Heart right ventricle (tissue), 16 donors: Measurements from ENCODE around the gene LRRC8D. TPM values are rescaled to one million over a fixed set of nuclear protein-coding genes. Genes with fewer than 3 reads are reported as not detected.

Source experiments
- ATAC-seq, 8 donors: fragments of 200-7000 bp; cut with Tn5 transposase; one replicate each; pipeline ENCODE4 v1.9.1; 2020; ENCODE audit warnings: mild to moderate bottlenecking in 8 of 8, moderate library complexity in 8 of 8, moderate number of reproducible peaks in 1 of 8
- DNase-seq, 2 donors: peaks; one replicate each; pipeline ENCODE4 v3.0.0-alpha.2; 2020
- H3K27ac ChIP-seq, 10 donors: fragments of 200-600 bp; sonication (generic) in 2 of 10; one replicate each; pipeline versions ENCODE4 v1.5.0 to v1.8.0; 2020 to 2022; ENCODE audit warnings: mild to moderate bottlenecking in 3 of 10
- H3K27me3 ChIP-seq, 7 donors: fragments of 200-600 bp; one replicate each; pipeline ENCODE4 v1.8.0; 2021 to 2022; ENCODE audit warnings: mild to moderate bottlenecking in 2 of 7
- H3K36me3 ChIP-seq, 9 donors: fragments of 200-600 bp; sonication (generic) in 1 of 9; one replicate each; pipeline versions ENCODE4 v1.5.0 to v1.8.0; 2020 to 2022; ENCODE audit warnings: mild to moderate bottlenecking in 2 of 9
- H3K4me1 ChIP-seq, 9 donors: fragments of 200-600 bp; sonication (generic) in 1 of 9; one replicate each; pipeline versions ENCODE4 v1.5.0 to v1.8.0; 2020 to 2022; ENCODE audit warnings: mild to moderate bottlenecking in 4 of 9
- H3K4me3 ChIP-seq, 10 donors: fragments of 200-600 bp; sonication (generic) in 2 of 10; one replicate each; pipeline versions ENCODE4 v1.5.0 to v1.8.0; 2020 to 2022; ENCODE audit warnings: mild to moderate bottlenecking in 7 of 10, moderate library complexity in 2 of 10
- H3K9me3 ChIP-seq, 11 donors: fragments of 200-600 bp in 10 of 11; sonication (generic) in 2 of 11; one replicate each; pipeline versions ENCODE4 v1.5.0 to v1.8.0; 2013 to 2022; ENCODE audit warnings: mild to moderate bottlenecking in 2 of 11, control low read depth in 1 of 11, moderate library complexity in 1 of 11
- WGBS, 2 donors: extraction: QIAGEN DNeasy Blood & Tissue Kit; methylation state at CpG; one replicate each; pipeline ENCODE4 v1.1.7; 2013; ENCODE audit warnings: inconsistent platforms in 1 of 2; 5-methylcytosine and 5-hydroxymethylcytosine counted together
- intact Hi-C, 10 donors: fragments of 100-400 bp; cut with DNase I; formaldehyde crosslinking; loops; one replicate each; pipeline versions ENCODE4 v1.11.1 to v1.14.2; 2022
- polyA plus RNA-seq, 2 donors: library from polyadenylated mRNA; stranded (reverse); fragments of 200-250 nt; gene quantifications; one replicate each; pipeline ENCODE4 v1.2.3, GENCODE V29; 2013
- total RNA-seq, 10 donors: library from RNA; stranded (reverse); fragmentation: NEBNext Ultra II Directional in 3 of 10; extraction: Animal tissue kit (Norgen Biotek cat#: 25700) in 3 of 10; gene quantifications; one replicate each; pipeline versions ENCODE4 v1.2.1 to v1.2.4, GENCODE V29; 2021 to 2023
- TF ChIP-seq, protein P1 (sequence below), 9 donors: fragments of 200-600 bp; sonication (generic) in 2 of 9; IDR thresholded peaks; one replicate each; pipeline versions ENCODE4 v1.5.0 to v1.8.0; 2021 to 2022; ENCODE audit warnings: antibody characterized with exemption in 9 of 9, mild to moderate bottlenecking in 5 of 9, moderate library complexity in 1 of 9
- donor health status: Arrhythmogenic right ventricular cardiomyopathy.
- donor health status: ischemic (EF 13 %, LVEDD 7.1; RV severe dilation, severe dysfunction).
- donor health status: healthy with polysubstance abuse.
- donor health status: DM: no; HTN: yes; CAD: no.
- donor health status: DM: no; HTN: no; CAD: no.
- donor health status: ischemic (EF 25% LVEDD 6.9; RV normal size, moderate dysfunction).
- donor health status: ischemic (EF 25% LVEDD 5.7; RV mildly dilated, moderate dysfunction).
- donor health status: healthy.
- donor health status: DM: yes; HTN: yes; CAD: no.
- donor health status: Ischemic cardiomyopathy.
- donor health status: ischemic (EF 35%, LVEDD 5.7; RV mildly dilated, moderate dysfunction).
- donor health status: nonischemic (EF 11% LVEDD 7.7; RV severe dilation, severe dysfunction).
- donor health status: DM: yes; HTN: yes; CAD: no.
- donor health status: PGD.
- donor health status: ischemic (EF 29% LVEDD 5.4; RV normal size, mild dysfunction).
- donor health status: nonischemic (EF 23%, LVEDD 6.1; RV moderate dilation, normal function).

LRRC8D gene
- total and polyA plus RNA-seq, 12 donors: 3.0 to 11.0 (median 6.6) TPM

DNA sequence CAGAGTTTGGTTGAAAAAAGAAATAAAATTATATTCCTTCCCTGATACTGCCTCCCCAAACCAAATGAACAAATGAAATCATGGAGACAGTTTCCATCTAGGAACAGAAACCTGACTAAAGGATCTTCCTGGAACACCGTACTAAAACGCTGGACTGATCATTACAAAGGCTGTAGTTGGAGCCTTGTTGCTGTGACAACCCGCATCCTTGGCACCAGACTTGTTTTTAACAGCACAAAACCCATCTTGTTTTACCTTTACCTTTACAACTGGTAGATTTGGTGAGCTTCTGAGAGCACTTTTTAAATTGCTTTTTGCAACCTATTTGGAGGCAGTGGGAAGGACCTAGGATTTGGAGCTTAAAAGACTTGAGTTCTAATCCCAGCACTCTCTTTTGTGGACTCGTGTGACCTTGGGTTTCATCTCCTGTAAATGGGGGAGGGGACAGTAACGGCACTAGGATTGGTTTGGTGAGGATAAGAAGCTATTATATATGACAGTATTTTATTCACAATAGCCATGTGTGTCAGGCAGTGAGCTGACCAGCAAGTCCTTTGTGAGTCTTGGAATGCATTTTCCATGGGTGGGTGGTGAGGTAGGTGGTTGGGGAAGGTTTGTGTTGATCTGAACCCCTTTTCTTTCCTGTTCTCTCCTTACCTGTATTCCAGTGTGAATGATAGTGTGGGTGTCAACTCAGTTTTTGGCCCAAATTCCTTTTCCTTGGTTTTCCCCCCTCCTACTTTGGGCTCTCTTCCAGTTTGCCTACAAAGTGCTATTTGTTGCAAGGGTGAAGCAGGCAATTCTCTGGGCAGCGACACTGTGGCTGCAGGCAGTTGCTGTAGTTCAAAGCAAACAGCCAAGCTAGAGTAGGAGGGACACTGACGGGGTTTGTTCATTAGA is 12.6 kb downstream of the LRRC8D start:
- no peak overlapping the region for H3K4me3 ChIP-seq
- intact Hi-C loops: no loop called here
- ATAC-seq (peak in 3 of 8 donors; percentile 22 to 38 (median 24)), DNase-seq (no peak)
- H3K9me3 ChIP-seq: no peaks in the 10 kb centered on the region
- WGBS, 2 donors: 79 to 82% methylated on average over 7 of the region's 7 CpGs
- H3K27ac ChIP-seq: no peak overlapping the region
- no peaks in the 10 kb centered on the region for H3K36me3 ChIP-seq
- TF ChIP-seq, protein P1, sequence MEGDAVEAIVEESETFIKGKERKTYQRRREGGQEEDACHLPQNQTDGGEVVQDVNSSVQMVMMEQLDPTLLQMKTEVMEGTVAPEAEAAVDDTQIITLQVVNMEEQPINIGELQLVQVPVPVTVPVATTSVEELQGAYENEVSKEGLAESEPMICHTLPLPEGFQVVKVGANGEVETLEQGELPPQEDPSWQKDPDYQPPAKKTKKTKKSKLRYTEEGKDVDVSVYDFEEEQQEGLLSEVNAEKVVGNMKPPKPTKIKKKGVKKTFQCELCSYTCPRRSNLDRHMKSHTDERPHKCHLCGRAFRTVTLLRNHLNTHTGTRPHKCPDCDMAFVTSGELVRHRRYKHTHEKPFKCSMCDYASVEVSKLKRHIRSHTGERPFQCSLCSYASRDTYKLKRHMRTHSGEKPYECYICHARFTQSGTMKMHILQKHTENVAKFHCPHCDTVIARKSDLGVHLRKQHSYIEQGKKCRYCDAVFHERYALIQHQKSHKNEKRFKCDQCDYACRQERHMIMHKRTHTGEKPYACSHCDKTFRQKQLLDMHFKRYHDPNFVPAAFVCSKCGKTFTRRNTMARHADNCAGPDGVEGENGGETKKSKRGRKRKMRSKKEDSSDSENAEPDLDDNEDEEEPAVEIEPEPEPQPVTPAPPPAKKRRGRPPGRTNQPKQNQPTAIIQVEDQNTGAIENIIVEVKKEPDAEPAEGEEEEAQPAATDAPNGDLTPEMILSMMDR (IDR thresholded peaks at IDR 0.05): no peak
- H3K4me1 ChIP-seq: peaks cover 0 to 48% (median 13%) of the 10 kb centered on the region in 9 donors
- no peaks in the 10 kb centered on the region for H3K27me3 ChIP-seq

DNA sequence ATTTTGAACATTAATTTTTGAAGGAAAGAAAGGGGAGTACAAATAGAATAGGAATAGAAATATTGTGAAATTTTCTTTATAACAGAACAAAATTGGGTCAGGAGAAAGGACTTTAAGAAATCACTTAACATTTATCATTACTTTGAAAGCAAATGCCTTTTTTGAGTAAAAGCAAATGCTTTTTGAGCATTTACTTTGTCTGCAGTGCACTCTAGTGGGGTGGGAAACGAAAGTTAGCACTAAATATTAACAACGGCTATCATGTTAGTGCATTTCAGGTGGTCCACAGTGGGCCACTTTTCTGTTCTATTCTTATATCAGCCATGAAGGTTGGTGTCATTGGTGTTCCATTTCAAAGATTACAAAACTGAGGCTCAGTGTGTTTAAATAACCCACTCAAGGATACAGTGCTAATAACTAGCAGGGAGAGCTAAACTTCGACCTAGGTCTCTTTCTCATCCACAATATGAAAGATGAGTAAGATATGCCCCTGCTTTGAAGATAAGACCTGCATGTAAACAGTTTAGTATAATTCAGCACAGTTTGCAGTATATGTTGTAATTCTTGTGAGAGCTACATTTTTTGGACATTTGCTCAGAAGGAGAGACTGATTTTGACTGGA is 13.4 kb downstream of the LRRC8D start:
- H3K36me3 ChIP-seq: no peaks in the 10 kb centered on the region
- ATAC-seq (peak in 1 of 8 donors; percentile 35), DNase-seq (no peak)
- no peak overlapping the region for H3K27ac ChIP-seq
- WGBS, 2 donors: 71 to 85% methylated on average over 3 of the region's 3 CpGs
- H3K4me3 ChIP-seq: no peak overlapping the region
- TF ChIP-seq, protein P1 (IDR thresholded peaks at IDR 0.05): peak in 3 of 9 donors; percentile 17 to 35 (median 19)
- intact Hi-C loops: no loop called here
- no peaks in the 10 kb centered on the region for H3K9me3 ChIP-seq
- no peaks in the 10 kb centered on the region for H3K27me3 ChIP-seq
- peaks cover 0 to 48% (median 13%) of the 10 kb centered on the region in 9 donors for H3K4me1 ChIP-seq

DNA sequence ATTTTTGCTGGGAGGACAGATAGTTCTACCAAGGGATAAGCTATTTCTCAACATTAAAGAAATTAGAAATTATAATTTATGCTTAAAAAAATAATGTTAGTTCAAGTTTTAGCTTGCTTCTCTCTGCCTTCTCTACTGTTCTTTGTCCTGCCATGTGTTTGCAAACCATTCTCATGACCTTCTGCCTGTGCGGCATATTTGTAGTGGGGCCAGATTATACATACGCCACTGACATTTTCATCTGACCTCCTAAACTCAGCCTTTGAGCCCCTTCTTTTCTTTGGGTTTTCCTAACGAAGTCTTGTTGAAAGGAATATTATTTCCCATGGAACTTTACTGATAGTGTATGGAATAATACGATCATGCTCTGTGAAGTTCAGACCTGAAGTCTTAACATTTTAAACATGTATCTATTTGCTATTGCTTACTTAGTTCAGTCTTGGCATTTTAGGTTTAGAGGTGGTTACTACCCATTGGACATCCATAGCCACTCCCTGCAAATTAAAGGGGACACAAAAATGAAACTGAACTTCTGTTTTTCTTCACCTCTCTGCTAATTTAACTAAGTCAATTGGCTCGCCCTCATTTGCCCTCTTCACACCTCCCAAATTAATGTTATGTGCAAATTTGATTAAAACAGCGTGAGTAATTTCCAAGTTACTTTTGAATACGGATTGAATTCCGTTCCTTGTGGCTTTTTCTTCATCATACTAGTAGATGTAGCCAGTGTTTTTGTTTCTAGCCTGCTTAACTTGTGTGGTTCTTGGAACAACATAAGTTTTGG is 15.6 kb downstream of the LRRC8D start:
- no peaks in the 10 kb centered on the region for H3K9me3 ChIP-seq
- TF ChIP-seq, protein P1 (IDR thresholded peaks at IDR 0.05): no peak
- intact Hi-C loops: no loop called here
- no peak overlapping the region for H3K27ac ChIP-seq
- no peaks in the 10 kb centered on the region for H3K27me3 ChIP-seq
- no peaks in the 10 kb centered on the region for H3K36me3 ChIP-seq
- DNase-seq (no peak), ATAC-seq (peak in 4 of 8 donors; percentile 43 to 70 (median 53))
- WGBS, 2 donors: 81 to 85% methylated on average over 8 of the region's 8 CpGs
- H3K4me1 ChIP-seq: peaks cover 0 to 48% (median 13%) of the 10 kb centered on the region in 9 donors
- no peak overlapping the region for H3K4me3 ChIP-seq

DNA sequence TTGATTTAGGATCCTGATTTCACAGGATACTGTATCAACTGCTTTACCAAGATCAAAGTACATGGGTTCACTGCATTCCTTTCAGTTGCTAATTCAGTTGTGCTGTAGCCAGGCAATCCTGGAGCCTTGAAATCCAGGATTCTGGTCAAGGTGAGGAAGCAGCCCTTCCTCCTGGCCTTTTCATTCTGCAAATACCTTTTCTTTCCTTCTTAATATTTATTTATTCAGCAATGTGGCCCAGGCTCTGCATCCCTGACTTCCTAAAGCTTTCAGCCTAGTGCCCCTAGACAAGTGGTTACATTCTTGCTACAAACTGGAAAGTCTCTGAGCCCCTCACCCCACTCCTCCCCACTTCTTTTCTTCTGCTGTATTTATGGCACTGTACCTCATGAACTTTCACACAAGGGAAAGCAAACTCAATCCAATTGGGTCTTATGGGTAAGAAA is 16.2 kb downstream of the LRRC8D start:
- Histone ChIP-seq H3K27ac (no peak overlapping the region), H3K36me3 (no peaks in the 10 kb centered on the region), H3K4me1 (peaks cover 0 to 46% (median 13%) of the 10 kb centered on the region in 9 donors), H3K4me3 (no peak overlapping the region), H3K27me3 (no peaks in the 10 kb centered on the region), H3K9me3 (no peaks in the 10 kb centered on the region)
- TF ChIP-seq, protein P1 (IDR thresholded peaks at IDR 0.05): no peak
- intact Hi-C loops: no loop called here
- no peak for DNase-seq
- ATAC-seq: no peak
